ENCODE results near the gene PHF12. TPM values are rescaled to one million over a fixed set of nuclear protein-coding genes. Genes with fewer than 3 reads are reported as not detected.

Gene PHF12
- total RNA-seq, 1 experiment from 2014 or later = 35.7 TPM

GRCh38 chr17:28888832-28889231 is 62.5 kb downstream of the PHF12 start:
- ChIA-PET RAD21 (ENCODE audit: low non-redundant PET in 1 of 2, low total read pairs in 2 of 2, uncharacterized antibody in 2 of 2, unreplicated experiment in 2 of 2) (no interaction called here), CTCF (no interaction called here), POLR2A (no interaction called here)
- Histone ChIP-seq H2AFZ (ENCODE audit: low read depth, low read length, poor library complexity, severe bottlenecking) (no peak overlapping the region), H3K36me3 (ENCODE audit: control insufficient read depth in 1 of 2, insufficient read depth in 2 of 2, low read length in 2 of 2) (no peaks in the 10 kb centered on the region; a peak in 1 of 4 replicates), H3K27ac (ENCODE audit: low read depth, low read length) (no peak overlapping the region), H3K79me2 (ENCODE audit: insufficient read depth, low read length) (no peaks in the 10 kb centered on the region), H3K27me3 (ENCODE audit: insufficient read depth, low read length) (no peaks in the 10 kb centered on the region), H3K4me1 (ENCODE audit: control insufficient read depth in 1 of 2, insufficient read depth in 2 of 2, low read length in 2 of 2) (peaks cover 4 to 6% of the 10 kb centered on the region in 2 experiments; a peak in 2 of 4 replicates), H4K20me1 (ENCODE audit: insufficient read depth) (no peaks in the 10 kb centered on the region), H3K9ac (ENCODE audit: low read length) (no peak overlapping the region), H3K9me2 (ENCODE audit: insufficient read depth) (no peaks in the 10 kb centered on the region), H3K4me3 (replicated peaks in 1 of 2; ENCODE audit: low read depth in 1 of 2, low read length in 2 of 2) (no peak overlapping the region), H3K4me2 (ENCODE audit: low read length) (no peak overlapping the region), H3K9me3 (ENCODE audit: control insufficient read depth in 1 of 2, insufficient read depth in 1 of 2, low read depth in 1 of 2, low read length in 2 of 2) (no peaks in the 10 kb centered on the region)
- intact Hi-C loops (cut with micrococcal nuclease) = no loop called here
- no TSS peak for BruUV-seq (replicated peaks)
- no peak for TF ChIP-seq POLR2AphosphoS5 (IDR thresholded peaks at IDR 0.05; ENCODE audit: low read depth, low read length)
- TF ChIP-seq EZH2phosphoT487 (IDR thresholded peaks at IDR 0.05; ENCODE audit: borderline replicate concordance) = no peak
- no peak for TF ChIP-seq ZBTB33 (IDR thresholded peaks at IDR 0.05; ENCODE audit: extremely low read depth, insufficient replicate concordance, low read length)
- TF ChIP-seq POLR2A (IDR thresholded peaks at IDR 0.05; ENCODE audit: borderline replicate concordance, extremely low read depth, insufficient read depth, insufficient read length) = no peak
- TF ChIP-seq ATF3 (IDR thresholded peaks at IDR 0.05) = no peak
- no peak for TF ChIP-seq ZFX (IDR thresholded peaks at IDR 0.05)
- TF ChIP-seq JUND (IDR thresholded peaks at IDR 0.05) = no peak
- TF ChIP-seq CTCF (IDR thresholded peaks at IDR 0.05 in 2 of 3, conservative IDR thresholded peaks at IDR 0.05 in 1 of 3; ENCODE audit: borderline replicate concordance in 1 of 3, insufficient read depth in 1 of 3, low read depth in 2 of 3, low read length in 2 of 3) = no peak
- no peak for TF ChIP-seq SP1 (IDR thresholded peaks at IDR 0.05; ENCODE audit: low read depth)
- no peak for TF ChIP-seq SRF (IDR thresholded peaks at IDR 0.05; ENCODE audit: low read depth)
- TF ChIP-seq ELF1 (IDR thresholded peaks at IDR 0.05; ENCODE audit: borderline replicate concordance, low read depth) = no peak
- TF ChIP-seq SIN3A (IDR thresholded peaks at IDR 0.05; ENCODE audit: low read depth) = no peak
- TF ChIP-seq YY1 (IDR thresholded peaks at IDR 0.05; ENCODE audit: extremely low read depth, insufficient replicate concordance, low read depth, low read length) = no peak
- no peak for TF ChIP-seq EZH2 (IDR thresholded peaks at IDR 0.05)
- TF ChIP-seq CEBPB (IDR thresholded peaks at IDR 0.05; ENCODE audit: low read depth) = no peak
- no peak for TF ChIP-seq EGR1 (IDR thresholded peaks at IDR 0.05; ENCODE audit: low read depth)
- TF ChIP-seq TCF7L2 (IDR thresholded peaks at IDR 0.05; ENCODE audit: borderline replicate concordance, extremely low read depth, insufficient read depth, insufficient read length) = no peak
- no peak for TF ChIP-seq RAD21 (IDR thresholded peaks at IDR 0.05; ENCODE audit: low read depth)
- TF ChIP-seq CBX3 (IDR thresholded peaks at IDR 0.05; ENCODE audit: low read depth) = no peak
- DNase-seq (ENCODE audit: low read depth, low spot score) (no peak), ATAC-seq (no peak)
